Memory B cell (primary cell): ENCODE measurements around the gene ZNF337.
A peak's percentile ranks its signal among the peaks of the same experiment; 100 is the strongest.

ENCODE experiments used
- ATAC-seq: fragments of 150-1000 bp; cut with Tn5 transposase; 2 replicates; pipeline ENCODE4 v1.10.0; 2021; ENCODE audit warnings: low read depth, mild to moderate bottlenecking, moderate library complexity
- DNase-seq, 2 donors: peaks; one replicate each; pipeline ENCODE4 v3.0.0; 2022; ENCODE audit warnings: low spot score in 2 of 2
- H3K27ac Mint-ChIP-seq: one replicate; pipeline ENCODE4 v1.8.0; 2022; ENCODE audit warnings: mild to moderate bottlenecking, moderate library complexity, mixed read lengths
- H3K27me3 Mint-ChIP-seq: one replicate; pipeline ENCODE4 v1.8.0; 2022; ENCODE audit warnings: mixed read lengths
- H3K36me3 Mint-ChIP-seq: one replicate; pipeline ENCODE4 v1.8.0; 2022; ENCODE audit warnings: mild to moderate bottlenecking, mixed read lengths
- H3K4me1 Mint-ChIP-seq: one replicate; pipeline ENCODE4 v1.8.0; 2022; ENCODE audit warnings: mixed read lengths
- H3K4me3 Mint-ChIP-seq: one replicate; pipeline ENCODE4 v1.8.0; 2022; ENCODE audit warnings: mild to moderate bottlenecking, moderate library complexity, mixed read lengths
- H3K9me3 Mint-ChIP-seq: one replicate; pipeline ENCODE4 v1.8.0; 2022; ENCODE audit warnings: mixed read lengths

Gene ZNF337

DNA sequence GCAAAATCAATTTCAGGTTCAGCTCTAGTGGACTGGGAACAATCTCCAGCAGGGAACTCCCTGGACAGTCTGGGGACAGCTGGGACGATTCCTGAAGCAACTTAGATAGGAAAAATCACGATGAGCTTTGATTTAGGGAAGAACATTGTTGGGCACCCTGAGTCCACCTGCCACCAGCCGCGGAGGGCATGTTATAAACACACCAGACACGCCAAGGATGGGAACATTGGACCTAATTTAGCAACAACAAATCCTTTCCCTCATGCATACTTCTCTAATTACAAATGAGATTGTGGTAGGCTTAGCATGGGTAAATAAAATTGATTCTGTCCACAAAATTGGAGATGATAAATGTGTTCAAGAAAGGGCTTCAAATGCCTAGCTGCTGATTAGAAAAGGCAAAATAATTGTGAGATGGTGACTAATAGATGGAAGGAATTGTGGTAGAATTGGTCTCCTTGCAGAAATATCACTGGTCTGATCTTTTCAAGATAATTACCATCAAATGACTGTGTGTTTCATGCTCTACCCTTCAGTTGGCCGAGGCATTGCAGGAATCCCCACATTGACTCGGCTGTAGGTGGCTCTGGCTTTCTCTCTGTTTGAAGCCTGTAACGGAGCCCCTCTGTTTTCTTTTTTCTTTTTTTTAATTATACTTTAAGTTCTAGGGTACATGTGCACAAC is 66.7 kb downstream of the ZNF337 start:
- Mint-ChIP-seq H3K9me3 (peaks cover 3% of the 10 kb centered on the region), H3K27me3 (no peaks in the 10 kb centered on the region), H3K36me3 (peaks cover 9% of the 10 kb centered on the region), H3K4me3 (no peak overlapping the region), H3K27ac (no peak overlapping the region), H3K4me1 (peaks cover 3% of the 10 kb centered on the region)
- no peak for DNase-seq
- no peak for ATAC-seq

DNA sequence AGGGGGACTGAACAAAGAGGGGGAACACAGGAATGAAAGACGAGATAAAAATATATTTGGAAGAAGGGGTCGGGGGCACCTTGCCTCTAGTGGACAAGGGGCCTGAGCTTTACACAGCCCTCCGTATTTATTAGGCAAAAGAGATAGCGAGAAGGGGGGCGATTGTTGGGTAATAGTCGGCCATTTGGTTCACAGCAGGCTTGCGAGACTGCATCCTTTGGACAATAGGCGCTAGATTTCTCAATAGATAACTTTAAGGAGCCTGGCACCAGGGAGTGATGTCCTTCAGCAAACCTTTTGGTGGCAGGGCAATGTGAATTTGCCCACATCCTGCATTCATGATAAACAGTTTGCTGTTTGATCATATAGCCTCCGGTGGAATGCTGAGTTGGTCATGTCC is 69.9 kb downstream of the ZNF337 start:
- Mint-ChIP-seq H3K9me3 (peaks cover 3% of the 10 kb centered on the region), H3K27ac (no peak overlapping the region), H3K36me3 (peaks cover 2% of the 10 kb centered on the region), H3K27me3 (no peaks in the 10 kb centered on the region), H3K4me3 (no peak overlapping the region), H3K4me1 (peaks cover 12% of the 10 kb centered on the region)
- DNase-seq (no peak), ATAC-seq (no peak)

DNA sequence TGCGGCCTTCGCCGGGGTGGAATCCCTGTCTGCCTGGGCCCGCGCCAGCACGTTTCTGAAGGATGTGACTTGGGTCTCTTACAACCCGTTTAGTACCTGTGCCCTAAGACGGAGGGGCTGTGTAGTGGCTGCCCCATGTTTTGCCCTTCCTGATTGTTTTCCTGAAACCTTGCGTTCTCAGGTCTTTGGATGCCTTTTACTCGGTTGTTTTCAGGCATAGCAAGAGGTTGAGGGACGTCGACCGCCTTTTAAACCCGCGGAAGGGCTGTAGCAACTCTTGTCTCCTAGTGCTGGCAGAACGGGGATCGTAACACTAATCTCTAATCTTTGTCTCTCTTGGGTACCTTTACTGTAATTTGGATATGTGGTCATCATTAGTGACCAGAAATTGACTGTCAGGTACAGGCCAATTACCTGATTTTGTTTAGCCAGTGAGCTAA is 72.1 kb downstream of the ZNF337 start:
- Mint-ChIP-seq H3K4me3 (peak overlapping the region; percentile 97), H3K36me3 (peaks cover 2% of the 10 kb centered on the region), H3K27ac (peak overlapping the region; percentile 98), H3K4me1 (peaks cover 20% of the 10 kb centered on the region), H3K27me3 (no peaks in the 10 kb centered on the region), H3K9me3 (peaks cover 3% of the 10 kb centered on the region)
- ATAC-seq (no peak), DNase-seq (no peak)
